ENCODE measurements around the gene DRD1.
"Not testable (repeated sequence)": the region's sequence is repeated elsewhere in the genome, so short reads cannot be mapped to it uniquely, and the experiment has no call there.

Gene DRD1

DNA sequence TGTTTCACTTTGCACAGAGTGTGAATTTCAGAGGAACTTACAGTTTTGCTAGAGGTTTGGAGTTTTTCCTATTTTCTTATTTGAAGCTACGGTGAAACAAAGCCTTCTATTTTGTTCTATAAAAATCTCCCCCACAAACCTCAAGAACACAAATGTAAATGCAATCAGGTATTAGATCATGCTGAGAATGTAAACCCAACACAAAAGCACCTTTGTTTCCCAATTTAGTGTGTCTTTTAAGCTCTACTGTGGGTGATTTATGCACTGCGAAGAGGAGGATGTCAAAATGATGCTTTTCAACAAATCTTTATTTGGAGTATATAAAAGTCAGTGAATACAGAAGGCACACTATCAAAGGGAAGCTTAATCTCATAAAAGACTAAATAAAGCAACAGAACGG lies 4.3 kb upstream of the DRD1 start:
- no peak overlapping the region for H3K27ac ChIP-seq
- peaks cover 6 to 20% (median 16%) of the 10 kb centered on the region in 11 experiments; a peak in 16 of 22 replicates for H3K9me3 ChIP-seq (replicated peaks in 1 of 11)
- H3K9ac ChIP-seq, result no peak overlapping the region
- 0 out of 22 replicates have a peak, but pooled peaks cover 0 to 5% (median 0%) of the 10 kb centered on the region in 11 experiments for H4K20me1 ChIP-seq
- no peak overlapping the region for H3K4me2 ChIP-seq
- H3K36me3 ChIP-seq, result no peaks in the 10 kb centered on the region
- H3K27me3 ChIP-seq, result peaks cover 22 to 24% (median 23%) of the 10 kb centered on the region in 11 experiments
- TF ChIP-seq Cebpa-rat (IDR thresholded peaks at IDR 0.05), result no peak
- H3K4me1 ChIP-seq, result peaks cover 0 to 12% (median 5%) of the 10 kb centered on the region in 10 experiments; a peak in 6 of 20 replicates
- no peak overlapping the region for H3K4me3 ChIP-seq

DNA sequence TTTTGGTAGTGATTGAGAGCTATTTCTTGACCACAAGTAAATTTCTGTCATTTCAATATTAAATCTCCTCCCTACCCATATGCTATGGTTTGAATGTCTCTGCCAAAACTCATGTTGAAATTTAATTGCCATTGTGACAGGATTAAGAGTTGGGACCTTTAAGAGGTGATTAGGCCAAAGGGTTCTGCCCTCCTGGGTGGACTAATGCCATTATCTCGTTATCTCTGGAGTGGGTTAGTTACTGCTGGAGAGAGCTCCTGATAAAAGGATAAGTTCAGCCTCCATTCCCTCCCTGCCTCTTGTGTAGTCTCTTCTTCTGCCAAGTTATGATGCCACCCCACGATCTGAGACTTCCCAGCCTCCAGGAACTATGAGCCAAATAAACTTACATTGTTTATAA lies 3.6 kb upstream of the DRD1 start:
- no peak for TF ChIP-seq Cebpa-rat (IDR thresholded peaks at IDR 0.05)
- Histone ChIP-seq H3K27me3 (peaks cover 29 to 31% (median 30%) of the 10 kb centered on the region in 11 experiments), H3K36me3 (no peaks in the 10 kb centered on the region)

DNA sequence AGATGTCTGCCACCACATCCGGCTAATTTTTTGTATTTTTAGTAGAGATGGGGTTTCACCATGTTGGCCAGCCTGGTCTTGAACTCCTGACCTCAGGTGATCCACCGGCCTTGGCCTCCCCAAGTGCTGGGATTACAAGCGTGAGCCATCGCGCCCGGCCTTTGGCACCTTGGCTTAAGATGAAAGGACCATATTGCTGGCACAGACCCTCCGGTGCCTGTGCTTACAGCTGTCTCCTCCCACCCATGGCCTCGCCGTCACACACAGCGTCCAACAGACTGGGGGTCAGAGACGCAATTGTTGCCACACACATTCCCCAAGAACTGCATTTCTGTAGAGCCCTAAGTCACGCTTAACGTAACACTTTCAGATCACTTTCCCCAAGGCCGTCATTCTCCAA lies 2.4 kb upstream of the DRD1 start:
- H3K9ac ChIP-seq, H3K4me2 ChIP-seq, H3K27ac ChIP-seq, H4K20me1 ChIP-seq, H3K4me3 ChIP-seq, H3K36me3 ChIP-seq: not testable (repeated sequence)
- H3K27me3 ChIP-seq, result peaks cover 30 to 35% (median 33%) of the 10 kb centered on the region in 11 experiments
- H3K4me1 ChIP-seq, result peaks cover 0 to 12% (median 5%) of the 10 kb centered on the region in 10 experiments; a peak in 6 of 20 replicates
- H3K9me3 ChIP-seq (replicated peaks in 1 of 11), result peaks cover 6 to 20% (median 16%) of the 10 kb centered on the region in 11 experiments; a peak in 16 of 22 replicates

More for the DNA sequence above, 3.6 kb upstream of the DRD1 start:
- H3K9me3 ChIP-seq (replicated peaks in 1 of 11), result peaks cover 6 to 20% (median 16%) of the 10 kb centered on the region in 11 experiments; a peak in 16 of 22 replicates
- no peak overlapping the region for H3K27ac ChIP-seq
- peaks cover 0 to 12% (median 5%) of the 10 kb centered on the region in 10 experiments; a peak in 6 of 20 replicates for H3K4me1 ChIP-seq
- H3K9ac ChIP-seq, result no peak overlapping the region
- no peak overlapping the region for H3K4me3 ChIP-seq
- 0 out of 22 replicates have a peak, but pooled peaks cover 0 to 5% (median 0%) of the 10 kb centered on the region in 11 experiments for H4K20me1 ChIP-seq
- H3K4me2 ChIP-seq, result no peak overlapping the region

DNA sequence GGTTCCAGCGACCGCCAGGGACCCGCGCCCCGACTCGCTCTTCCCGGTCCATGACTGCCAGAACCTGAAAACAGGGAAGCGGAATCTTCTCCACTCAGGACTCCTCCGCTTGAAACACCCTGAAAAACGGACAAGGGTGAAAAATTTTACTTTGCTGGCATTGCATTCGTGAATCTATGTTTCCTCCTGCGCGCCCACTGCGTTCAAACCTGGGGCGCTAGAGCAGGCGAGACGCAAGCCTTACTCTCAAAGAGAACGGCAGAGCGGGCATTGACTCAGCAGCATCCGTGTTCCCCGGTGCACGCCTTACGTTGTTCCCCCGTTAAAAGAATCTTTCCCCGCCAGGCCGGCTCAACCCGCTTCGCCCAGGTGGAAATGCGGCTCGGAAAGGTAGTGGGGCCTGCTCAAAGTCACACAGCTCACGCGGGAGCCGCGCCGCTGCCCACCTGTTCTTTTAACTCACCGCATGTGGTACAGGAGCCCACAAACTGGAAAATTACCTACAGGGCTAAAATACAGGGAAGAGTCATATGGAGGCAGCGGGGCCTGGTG lies 999 bp upstream of the DRD1 start:
- Histone ChIP-seq H3K4me3 (peak overlapping the region; percentile 40 to 65 (median 50); a peak in 16 of 20 replicates), H3K36me3 (no peaks in the 10 kb centered on the region), H3K27ac (no peak overlapping the region), H4K20me1 (0 out of 22 replicates have a peak, but pooled peaks cover 0 to 5% (median 0%) of the 10 kb centered on the region in 11 experiments), H3K9me3 (replicated peaks in 1 of 11) (peaks cover 6 to 20% (median 16%) of the 10 kb centered on the region in 11 experiments; a peak in 16 of 22 replicates), H3K9ac (no peak overlapping the region), H3K4me1 (peaks cover 0 to 12% (median 5%) of the 10 kb centered on the region in 10 experiments; a peak in 6 of 20 replicates), H3K4me2 (peak overlapping the region; percentile 68 to 83 (median 78)), H3K27me3 (peaks cover 30 to 35% (median 33%) of the 10 kb centered on the region in 11 experiments)
- TF ChIP-seq Cebpa-rat (IDR thresholded peaks at IDR 0.05), result no peak

DNA sequence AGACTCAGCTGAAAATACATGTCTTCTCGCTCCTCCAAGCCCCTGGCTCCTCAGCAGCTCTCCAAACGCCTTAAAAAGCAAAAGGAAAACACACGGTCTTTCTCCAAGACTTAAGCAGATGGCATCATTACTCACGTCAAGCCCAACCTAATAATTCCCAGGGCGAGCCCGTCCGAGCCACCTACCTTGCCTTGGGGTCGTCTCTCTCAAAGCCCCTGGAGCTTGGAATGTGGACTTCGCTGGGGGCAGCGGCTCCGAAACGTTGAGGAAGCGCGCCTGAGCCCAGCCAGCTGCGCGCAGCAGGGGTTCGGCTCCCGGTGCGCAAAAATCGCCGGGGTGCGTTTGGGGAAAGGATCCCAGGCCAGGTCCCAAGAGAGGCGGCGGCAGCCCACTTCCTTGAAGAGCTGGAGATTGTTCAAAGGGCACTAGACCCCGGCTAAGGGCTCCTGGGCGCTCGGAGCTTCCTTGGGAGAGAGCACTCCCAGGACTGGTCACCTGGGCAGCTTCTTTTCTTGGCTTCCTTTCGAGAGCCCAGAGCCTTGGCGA lies 395 bp downstream of the DRD1 start:
- H4K20me1 ChIP-seq, result 0 out of 22 replicates have a peak, but pooled peaks cover 0 to 5% (median 0%) of the 10 kb centered on the region in 11 experiments
- peak overlapping the region in 5 of 10 experiments; percentile 49 to 65 (median 50); a peak in 6 of 20 replicates for H3K4me3 ChIP-seq
- H3K36me3 ChIP-seq, result no peaks in the 10 kb centered on the region
- H3K4me2 ChIP-seq, result peak overlapping the region; percentile 68 to 83 (median 78); a peak in 18 of 22 replicates
- peaks cover 30 to 35% (median 33%) of the 10 kb centered on the region in 11 experiments for H3K27me3 ChIP-seq
- peaks cover 6 to 20% (median 16%) of the 10 kb centered on the region in 11 experiments; a peak in 16 of 22 replicates for H3K9me3 ChIP-seq (replicated peaks in 1 of 11)
- H3K27ac ChIP-seq, result no peak overlapping the region
- H3K9ac ChIP-seq, result no peak overlapping the region
- peaks cover 0 to 12% (median 5%) of the 10 kb centered on the region in 10 experiments; a peak in 6 of 20 replicates for H3K4me1 ChIP-seq
- TF ChIP-seq Cebpa-rat (IDR thresholded peaks at IDR 0.05), result no peak

DNA sequence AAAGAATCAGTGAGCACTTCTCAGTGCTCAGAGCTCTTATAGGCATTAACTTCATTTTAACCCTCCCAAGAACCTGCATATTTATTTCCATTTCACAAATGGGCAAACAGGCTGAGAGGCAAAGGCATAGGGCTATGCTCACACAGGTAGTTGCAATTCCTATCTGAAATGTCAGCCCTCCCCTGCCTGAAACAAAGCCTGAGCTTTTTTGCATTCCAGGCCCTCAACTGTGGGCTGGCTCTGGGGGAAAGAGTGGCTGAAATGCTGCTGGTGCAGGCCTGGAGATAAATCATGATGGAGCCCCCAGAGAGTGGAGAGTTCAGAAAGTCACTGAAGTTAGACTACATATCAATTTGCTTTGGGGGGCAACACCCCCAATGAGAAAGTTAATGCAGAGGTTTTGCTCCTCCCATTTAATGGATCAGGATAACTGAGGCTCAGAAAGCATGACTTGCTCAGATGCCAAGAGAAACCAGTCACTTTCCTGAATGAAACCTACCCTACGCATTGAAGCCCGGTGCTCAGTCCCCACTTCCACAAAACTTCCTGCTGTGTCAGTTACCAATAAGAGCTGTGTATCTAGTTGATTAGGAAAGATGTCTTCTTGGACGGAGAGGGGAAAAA lies 5.6 kb downstream of the DRD1 start:
- TF ChIP-seq Cebpa-rat (IDR thresholded peaks at IDR 0.05), result no peak
- H3K4me3 ChIP-seq, result no peak overlapping the region

DNA sequence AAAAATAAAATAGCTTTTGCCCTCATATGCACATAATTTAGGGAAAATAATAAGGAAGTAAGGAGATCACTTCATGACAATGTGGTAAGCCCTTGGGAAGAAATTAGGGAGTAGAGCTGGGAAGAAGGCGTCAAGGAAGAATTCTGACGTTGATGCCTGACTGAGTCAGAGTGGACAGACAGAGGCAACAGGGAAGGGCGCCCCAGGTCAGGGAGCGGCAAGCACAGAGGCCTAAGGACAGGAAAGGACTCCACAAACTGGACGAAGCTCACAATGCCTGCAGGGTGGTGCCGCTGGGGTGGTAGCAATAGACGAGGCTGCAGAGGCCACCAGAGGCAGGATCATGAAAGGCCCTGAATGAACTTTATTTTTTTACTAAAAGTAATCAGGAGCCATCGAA lies 7.6 kb downstream of the DRD1 start:
- H3K9ac ChIP-seq, result no peak overlapping the region
- TF ChIP-seq Cebpa-rat (IDR thresholded peaks at IDR 0.05), result no peak
- no peaks in the 10 kb centered on the region for H3K36me3 ChIP-seq
- H4K20me1 ChIP-seq, result no peaks in the 10 kb centered on the region
- no peak overlapping the region for H3K27ac ChIP-seq
- H3K9me3 ChIP-seq (replicated peaks in 1 of 11), result no peaks in the 10 kb centered on the region
- no peaks in the 10 kb centered on the region; a peak in 1 of 22 replicates for H3K27me3 ChIP-seq
- H3K4me2 ChIP-seq, result no peak overlapping the region
- H3K4me1 ChIP-seq, result no peaks in the 10 kb centered on the region
- H3K4me3 ChIP-seq, result no peak overlapping the region

More for the DNA sequence above, 5.6 kb downstream of the DRD1 start:
- Histone ChIP-seq H3K9me3 (replicated peaks in 1 of 11) (no peaks in the 10 kb centered on the region), H4K20me1 (no peaks in the 10 kb centered on the region), H3K36me3 (no peaks in the 10 kb centered on the region), H3K27ac (no peak overlapping the region), H3K27me3 (peaks cover 7 to 12% (median 10%) of the 10 kb centered on the region in 11 experiments), H3K4me2 (no peak overlapping the region), H3K9ac (no peak overlapping the region), H3K4me1 (no peaks in the 10 kb centered on the region)

DNA sequence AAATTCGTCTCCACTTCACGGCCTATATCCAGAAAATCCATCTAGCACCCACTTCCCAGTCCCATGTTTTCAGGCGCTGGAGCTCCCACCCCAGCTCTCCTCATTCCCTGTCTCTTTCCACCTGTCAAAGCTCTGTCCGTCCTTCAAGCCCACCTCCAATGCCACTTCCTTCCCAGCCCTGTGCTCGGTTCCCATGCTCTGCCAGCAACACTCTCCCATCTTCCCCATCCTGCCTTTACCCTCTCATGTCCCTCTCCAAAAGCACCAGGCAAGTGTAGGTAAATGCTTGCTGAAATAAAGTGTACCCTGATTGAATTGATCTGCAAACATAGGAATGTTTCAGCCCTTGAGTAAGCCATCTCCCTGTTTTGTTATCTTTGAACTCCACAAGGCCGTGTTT lies 9.2 kb downstream of the DRD1 start:
- Histone ChIP-seq H3K9me3 (replicated peaks in 1 of 11) (no peaks in the 10 kb centered on the region), H3K27ac (no peak overlapping the region), H3K4me3 (no peak overlapping the region), H3K4me1 (no peaks in the 10 kb centered on the region), H3K9ac (no peak overlapping the region), H3K36me3 (no peaks in the 10 kb centered on the region), H4K20me1 (no peaks in the 10 kb centered on the region), H3K27me3 (no peaks in the 10 kb centered on the region), H3K4me2 (no peak overlapping the region)
- no peak for TF ChIP-seq Cebpa-rat (IDR thresholded peaks at IDR 0.05)

DNA sequence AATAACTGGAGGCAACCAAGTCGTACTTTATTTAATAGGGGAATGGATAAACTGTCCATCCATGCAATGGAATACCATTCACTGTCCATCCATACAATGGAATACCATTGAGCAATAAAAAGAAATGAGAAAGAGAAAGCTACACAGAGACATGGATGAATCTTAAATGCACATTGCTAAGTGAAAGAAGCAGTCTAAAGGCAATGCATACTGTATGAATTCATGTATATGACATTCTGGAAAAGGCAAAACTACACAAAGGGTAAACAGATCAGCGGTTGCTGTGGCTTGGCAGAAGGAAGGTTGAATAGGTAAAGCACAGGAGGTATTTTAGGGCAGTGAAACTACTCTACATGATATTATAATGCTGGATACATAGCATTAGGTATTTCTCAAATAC lies 16.2 kb downstream of the DRD1 start:
- no peak overlapping the region for H3K9ac ChIP-seq
- H3K36me3 ChIP-seq, result no peaks in the 10 kb centered on the region
- H3K4me2 ChIP-seq, result no peak overlapping the region
- no peak overlapping the region for H3K4me3 ChIP-seq
- H3K27me3 ChIP-seq, result no peaks in the 10 kb centered on the region
- H3K9me3 ChIP-seq (replicated peaks in 1 of 11), result peaks cover 0 to 8% (median 0%) of the 10 kb centered on the region in 11 experiments; a peak in 1 of 22 replicates
- TF ChIP-seq Cebpa-rat (IDR thresholded peaks at IDR 0.05), result no peak
- peaks cover 0 to 14% (median 0%) of the 10 kb centered on the region in 10 experiments; a peak in 3 of 20 replicates for H3K4me1 ChIP-seq
- no peak overlapping the region for H3K27ac ChIP-seq
- no peaks in the 10 kb centered on the region for H4K20me1 ChIP-seq

DNA sequence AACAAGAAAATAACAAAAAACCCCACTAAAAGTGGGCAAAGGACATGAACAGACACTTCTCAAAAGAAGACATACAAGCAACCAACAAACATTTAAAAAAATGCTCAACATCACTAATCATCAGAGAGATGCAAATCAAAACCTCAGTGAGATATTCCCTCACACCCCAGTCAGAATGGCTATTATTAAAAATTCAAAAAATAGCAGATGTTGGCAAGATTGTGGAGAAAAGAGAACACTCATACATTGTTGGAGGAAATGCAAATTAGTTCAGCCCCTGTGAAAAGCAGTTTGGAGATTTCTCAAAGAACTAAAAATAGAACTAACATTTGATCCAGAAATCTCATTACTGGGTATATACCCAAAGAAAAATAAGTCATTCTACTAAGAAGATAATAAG lies 19.4 kb downstream of the DRD1 start:
- not testable (repeated sequence) for H3K27me3 ChIP-seq, H4K20me1 ChIP-seq, H3K9ac ChIP-seq, H3K27ac ChIP-seq, H3K36me3 ChIP-seq, H3K4me3 ChIP-seq
- 0 out of 22 replicates have a peak overlapping the region, but pooled peaks of 1 of the 11 experiments have one; percentile 13 for H3K4me2 ChIP-seq
- peaks cover 0 to 13% (median 5%) of the 10 kb centered on the region in 11 experiments; a peak in 6 of 22 replicates for H3K9me3 ChIP-seq (replicated peaks in 1 of 11)
- peaks cover 0 to 14% (median 0%) of the 10 kb centered on the region in 10 experiments; a peak in 3 of 20 replicates for H3K4me1 ChIP-seq
